H1 (cell line): ENCODE results near the gene MYO7B. TPM values are rescaled to one million over a fixed set of nuclear protein-coding genes. Genes with fewer than 3 reads are reported as not detected.

Experiments used
- CREB1 ChIP-seq: IDR thresholded peaks from 2 replicates; pipeline ENCODE4 v1.6.1; 2012; ENCODE audit warnings: inconsistent platforms
- polyA plus RNA-seq, 7 experiments: library from polyadenylated mRNA; depleted of rRNA in 3 of 7; stranded (reverse) in 5 of 7; unstranded in 2 of 7; fragments of >200 nt in 5 of 7; fragments of 200-250 nt in 2 of 7; gene quantifications; 1 replicate in 5 of 7; 2 replicates in 1 of 7; 4 replicates in 1 of 7; pipeline versions ENCODE4 v1.2.1 to v1.2.3, GENCODE V29; 2011 to 2013; ENCODE audit warnings: missing spikeins in 2 of 7, mixed read lengths in 2 of 7
- total RNA-seq: library from RNA; stranded (reverse); fragmentation: NEBNext Ultra II Directional; extraction: Animal tissue kit (Norgen Biotek cat#: 25700); gene quantifications from 2 replicates; pipeline ENCODE4 v1.2.1, GENCODE V29; 2021

The MYO7B gene
- total and polyA plus RNA-seq, 2 of the 8 experiments (the other 6 are each of a cell fraction or from before 2014, with no cell fraction given), result not detected

DNA sequence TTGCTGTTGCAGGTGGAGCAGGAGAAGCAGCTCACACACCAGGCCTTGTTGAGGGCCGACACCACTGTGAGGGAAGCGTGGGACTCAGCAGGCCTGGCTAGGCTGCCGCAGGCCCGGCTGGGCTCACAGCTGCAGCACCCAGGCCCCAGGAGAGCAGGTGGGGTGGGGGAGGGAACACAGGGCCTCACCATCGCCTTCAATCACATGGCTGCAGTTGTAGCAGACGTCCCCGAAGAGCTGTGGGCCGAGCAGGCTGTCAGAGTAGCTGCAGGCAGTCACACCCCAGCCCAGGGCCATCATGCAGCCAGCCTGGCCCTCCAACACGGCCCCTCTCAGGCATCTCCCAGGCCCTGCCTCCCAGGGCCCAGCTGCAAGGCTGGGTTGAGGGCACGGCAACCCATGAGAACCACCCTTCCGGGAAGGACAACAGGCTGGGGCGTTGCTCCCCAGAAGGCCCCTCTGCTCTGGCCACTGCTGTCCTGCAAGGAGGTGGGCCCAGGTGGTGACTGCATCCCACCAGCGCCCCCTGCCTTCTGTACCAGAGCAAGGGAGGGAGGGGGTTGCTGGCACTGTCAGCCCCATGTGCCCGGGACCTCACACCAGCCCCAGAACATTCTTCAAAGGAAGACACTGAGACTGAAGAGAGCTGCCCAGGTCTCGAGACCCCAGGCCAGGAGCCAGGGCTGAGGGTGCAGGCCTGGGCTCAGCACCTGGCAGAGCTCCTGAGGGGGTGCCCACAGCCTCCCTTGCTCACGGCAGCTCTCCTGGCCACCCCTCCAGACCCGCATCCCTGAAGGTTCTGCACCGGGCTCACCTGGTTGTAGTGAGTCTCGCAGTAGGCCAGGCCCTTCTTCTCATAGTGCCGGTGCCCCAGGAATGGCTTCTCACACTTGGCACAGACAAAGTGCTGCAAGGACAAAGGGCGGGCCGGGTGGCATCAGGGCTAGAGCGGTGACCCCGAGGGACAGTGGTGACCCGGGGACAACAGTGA, 104.9 kb downstream of the MYO7B start (continued):
- 0 out of 2 replicates have a peak, but pooled peaks have one; percentile 20 for TF ChIP-seq CREB1
